Endodermal cell (in vitro differentiated cells): ENCODE measurements around the gene PARP12. TPM values are rescaled to one million over a fixed set of nuclear protein-coding genes. Genes with fewer than 3 reads are reported as not detected.

Experiments used
- DNase-seq: peaks from one replicate; pipeline ENCODE4 v3.0.0-alpha.2; 2017
- H3K27ac ChIP-seq: 2 replicates; pipeline ENCODE4 v1.5.1; 2013; ENCODE audit warnings: mild to moderate bottlenecking, low read depth, low read length, moderate library complexity
- H3K27me3 ChIP-seq: 2 replicates; pipeline ENCODE4 v1.6.1; 2013; ENCODE audit warnings: mild to moderate bottlenecking, low read length, moderate library complexity; ENCODE audit not compliant: insufficient read depth, control insufficient read depth, poor library complexity, severe bottlenecking
- H3K36me3 ChIP-seq: 2 replicates; pipeline ENCODE4 v1.7.0; 2013; ENCODE audit warnings: mild to moderate bottlenecking, low read length, moderate library complexity; ENCODE audit not compliant: control insufficient read depth, insufficient read depth
- H3K4me1 ChIP-seq: one replicate; pipeline ENCODE4 v1.7.0; 2013; ENCODE audit warnings: low read length; ENCODE audit not compliant: control insufficient read depth, insufficient read depth
- H3K4me3 ChIP-seq: 2 replicates; pipeline ENCODE4 v1.5.1; 2013; ENCODE audit warnings: mild to moderate bottlenecking, low read length, moderate library complexity
- H3K9ac ChIP-seq: 2 replicates; pipeline ENCODE4 v1.6.1; 2013; ENCODE audit warnings: mild to moderate bottlenecking, low read length, moderate library complexity; ENCODE audit not compliant: poor library complexity, severe bottlenecking; ENCODE audit errors: extremely low read depth
- H3K9me3 ChIP-seq: 2 replicates; pipeline ENCODE4 v1.6.1; 2013; ENCODE audit warnings: mild to moderate bottlenecking, low read length, moderate library complexity; ENCODE audit not compliant: control insufficient read depth
- H3K27ac Mint-ChIP-seq: 2 replicates; pipeline ENCODE4 v1.8.0; 2020; ENCODE audit warnings: mixed read lengths
- H3K27me3 Mint-ChIP-seq: 2 replicates; pipeline ENCODE4 v1.8.0; 2021; ENCODE audit warnings: mild to moderate bottlenecking, mixed read lengths; ENCODE audit not compliant: insufficient read depth
- H3K36me3 Mint-ChIP-seq: 2 replicates; pipeline ENCODE4 v1.8.0; 2020; ENCODE audit warnings: low read depth, mixed read lengths
- H3K4me1 Mint-ChIP-seq: 2 replicates; pipeline ENCODE4 v1.8.0; 2020; ENCODE audit warnings: mixed read lengths
- H3K4me3 Mint-ChIP-seq: 2 replicates; pipeline ENCODE4 v1.8.0; 2020; ENCODE audit warnings: mild to moderate bottlenecking, moderate library complexity, mixed read lengths
- H3K9me3 Mint-ChIP-seq: 2 replicates; pipeline ENCODE4 v1.8.0; 2020; ENCODE audit warnings: mild to moderate bottlenecking, mixed read lengths
- CTCF ChIP-seq: fragments of 200-600 bp; sonication (generic); conservative IDR thresholded peaks from 2 replicates; pipeline ENCODE4 v1.5.0; 2021; ENCODE audit warnings: antibody characterized with exemption, mild to moderate bottlenecking
- WGBS, 2 experiments: methylation state at CpG; one replicate each; pipeline versions ENCODE4 v1.1.5 to v1.1.7; 2013; ENCODE audit warnings: missing lambda C conversion rate in 2 of 2, mixed read lengths in 1 of 2; ENCODE audit not compliant: insufficient coverage in 1 of 2, insufficient read length in 1 of 2; 5-methylcytosine and 5-hydroxymethylcytosine counted together
- total RNA-seq, 2 donors: library from RNA; stranded (reverse); fragmentation: NEBNext Ultra II Directional in 1 of 2; extraction: Animal tissue kit (Norgen Biotek cat#: 25700) in 1 of 2; gene quantifications; 2 replicates in 1 of 2; 3 replicates in 1 of 2; pipeline ENCODE4 v1.2.1, GENCODE V29; 2021

Gene PARP12
- total RNA-seq, 2 donors from 2014 or later: 9.4 to 10.4 TPM

GRCh38 chr7:139990571-139991268 lies 72.0 kb downstream of the PARP12 start:
- no peak overlapping the region for H3K9ac ChIP-seq
- no peaks in the 10 kb centered on the region for H3K36me3 ChIP-seq
- H3K4me1 ChIP-seq: peaks cover 3% of the 10 kb centered on the region
- no peak overlapping the region for H3K27ac ChIP-seq
- H3K9me3 Mint-ChIP-seq: no peaks in the 10 kb centered on the region
- H3K27me3 Mint-ChIP-seq: peaks cover 7% of the 10 kb centered on the region
- H3K9me3 ChIP-seq: no peaks in the 10 kb centered on the region
- DNase-seq: no peak
- H3K4me1 Mint-ChIP-seq: peaks cover 15% of the 10 kb centered on the region
- H3K27ac Mint-ChIP-seq: no peak overlapping the region
- H3K36me3 Mint-ChIP-seq: no peaks in the 10 kb centered on the region
- no peak overlapping the region for H3K4me3 ChIP-seq
- TF ChIP-seq CTCF: no peak
- no peaks in the 10 kb centered on the region for H3K27me3 ChIP-seq
- H3K4me3 Mint-ChIP-seq: no peak overlapping the region
- 94 to 96% methylated on average over 18 to 22 of the region's 22 CpGs for WGBS, 2 experiments

GRCh38 chr7:139990142-139990535 lies 72.6 kb downstream of the PARP12 start:
- H3K36me3 Mint-ChIP-seq: no peaks in the 10 kb centered on the region
- no peaks in the 10 kb centered on the region for H3K36me3 ChIP-seq
- no peaks in the 10 kb centered on the region for H3K27me3 ChIP-seq
- TF ChIP-seq CTCF: no peak
- H3K9me3 Mint-ChIP-seq: no peaks in the 10 kb centered on the region
- no peak overlapping the region for H3K27ac Mint-ChIP-seq
- no peak overlapping the region for H3K9ac ChIP-seq
- 93% methylated on average over 8 to 10 of the region's 10 CpGs for whole genome bisulfite sequencing, 2 experiments
- no peak overlapping the region for H3K4me3 ChIP-seq
- no peaks in the 10 kb centered on the region for H3K9me3 ChIP-seq
- DNase-seq: no peak
- no peak overlapping the region for H3K4me3 Mint-ChIP-seq
- H3K4me1 ChIP-seq: peaks cover 3% of the 10 kb centered on the region
- peaks cover 15% of the 10 kb centered on the region for H3K4me1 Mint-ChIP-seq
- H3K27me3 Mint-ChIP-seq: peaks cover 7% of the 10 kb centered on the region
- H3K27ac ChIP-seq: no peak overlapping the region

- no peak for DNase-seq
- no peak overlapping the region for H3K9ac ChIP-seq
- no peaks in the 10 kb centered on the region for H3K9me3 ChIP-seq
- H3K27ac Mint-ChIP-seq: no peak overlapping the region
- peaks cover 3% of the 10 kb centered on the region for H3K4me1 ChIP-seq
- H3K4me3 ChIP-seq: no peak overlapping the region
- H3K27me3 ChIP-seq: no peaks in the 10 kb centered on the region
- no peak overlapping the region for H3K27ac ChIP-seq
- H3K9me3 Mint-ChIP-seq: no peaks in the 10 kb centered on the region
- WGBS, 2 experiments: 91 to 95% methylated on average over 10 to 12 of the region's 12 CpGs
- peaks cover 7% of the 10 kb centered on the region for H3K27me3 Mint-ChIP-seq
- H3K4me1 Mint-ChIP-seq: peaks cover 17% of the 10 kb centered on the region
- H3K36me3 Mint-ChIP-seq: no peaks in the 10 kb centered on the region
- no peak for TF ChIP-seq CTCF
- no peaks in the 10 kb centered on the region for H3K36me3 ChIP-seq
- no peak overlapping the region for H3K4me3 Mint-ChIP-seq
These were observed 73.2 kb downstream of the PARP12 start for GRCh38 chr7:139989366-139990141.
